Kidney epithelial cell (primary cell): Measurements from ENCODE around the gene UNCX. TPM values are rescaled to one million over a fixed set of nuclear protein-coding genes. Genes with fewer than 3 reads are reported as not detected.

ENCODE experiments used
- DNase-seq: peaks from one replicate; pipeline ENCODE4 v3.0.0-alpha.2; 2010; ENCODE audit warnings: low read depth
- H3K27me3 ChIP-seq: 2 replicates; pipeline ENCODE4 v1.6.0; 2011; ENCODE audit warnings: low read length; ENCODE audit not compliant: control insufficient read depth, insufficient read depth
- H3K36me3 ChIP-seq: 2 replicates; pipeline ENCODE4 v1.5.1; 2011; ENCODE audit warnings: low read length; ENCODE audit not compliant: control insufficient read depth, insufficient read depth
- H3K4me3 ChIP-seq: 2 replicates; pipeline ENCODE4 v1.5.1; 2011; ENCODE audit warnings: low read depth, mild to moderate bottlenecking, control low read depth, low read length
- total RNA-seq: library from RNA; depleted of rRNA; stranded (reverse); fragments of >200 nt; gene quantifications from 2 replicates; pipeline ENCODE4 v1.2.3, GENCODE V29; 2015
- TF ChIP-seq, protein P1 (sequence below): IDR thresholded peaks from 2 replicates; pipeline ENCODE4 v1.5.1; 2011; ENCODE audit warnings: mild to moderate bottlenecking, moderate library complexity, low read length, control low read depth, inconsistent platforms; ENCODE audit not compliant: insufficient read depth, poor library complexity, severe bottlenecking

UNCX gene
- total RNA-seq, 1 donor from 2014 or later = 1.6 TPM

DNA sequence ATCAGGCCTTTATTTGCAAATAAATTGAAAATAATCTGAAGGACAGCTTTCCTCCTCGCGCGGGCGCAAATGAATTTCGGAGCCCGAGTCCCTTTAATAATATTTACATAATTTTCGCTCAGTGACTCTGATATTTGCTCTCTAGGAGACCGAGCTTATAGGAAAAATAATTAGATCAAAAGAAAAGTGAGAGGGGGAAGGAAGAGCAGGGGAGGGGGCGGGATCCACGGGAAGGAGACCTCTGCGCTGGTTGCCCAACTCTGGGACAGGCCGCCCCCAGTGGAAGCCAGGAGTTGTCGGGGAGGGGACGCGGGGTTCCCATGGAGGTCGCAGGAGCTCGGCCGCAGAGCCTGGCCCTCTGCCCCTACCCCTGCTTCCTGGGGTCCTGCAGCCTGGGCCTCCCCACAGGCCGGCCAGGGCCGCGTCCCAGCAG is 5.8 kb downstream of the UNCX start:
- no peak overlapping the region for H3K4me3 ChIP-seq
- no peaks in the 10 kb centered on the region for H3K36me3 ChIP-seq
- no peak for DNase-seq
- TF ChIP-seq, protein P1, sequence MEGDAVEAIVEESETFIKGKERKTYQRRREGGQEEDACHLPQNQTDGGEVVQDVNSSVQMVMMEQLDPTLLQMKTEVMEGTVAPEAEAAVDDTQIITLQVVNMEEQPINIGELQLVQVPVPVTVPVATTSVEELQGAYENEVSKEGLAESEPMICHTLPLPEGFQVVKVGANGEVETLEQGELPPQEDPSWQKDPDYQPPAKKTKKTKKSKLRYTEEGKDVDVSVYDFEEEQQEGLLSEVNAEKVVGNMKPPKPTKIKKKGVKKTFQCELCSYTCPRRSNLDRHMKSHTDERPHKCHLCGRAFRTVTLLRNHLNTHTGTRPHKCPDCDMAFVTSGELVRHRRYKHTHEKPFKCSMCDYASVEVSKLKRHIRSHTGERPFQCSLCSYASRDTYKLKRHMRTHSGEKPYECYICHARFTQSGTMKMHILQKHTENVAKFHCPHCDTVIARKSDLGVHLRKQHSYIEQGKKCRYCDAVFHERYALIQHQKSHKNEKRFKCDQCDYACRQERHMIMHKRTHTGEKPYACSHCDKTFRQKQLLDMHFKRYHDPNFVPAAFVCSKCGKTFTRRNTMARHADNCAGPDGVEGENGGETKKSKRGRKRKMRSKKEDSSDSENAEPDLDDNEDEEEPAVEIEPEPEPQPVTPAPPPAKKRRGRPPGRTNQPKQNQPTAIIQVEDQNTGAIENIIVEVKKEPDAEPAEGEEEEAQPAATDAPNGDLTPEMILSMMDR = no peak
- H3K27me3 ChIP-seq = peaks cover 86% of the 10 kb centered on the region

GRCh38 chr7:1238931-1239802 is 6.5 kb downstream of the UNCX start:
- Histone ChIP-seq H3K36me3 (no peaks in the 10 kb centered on the region), H3K4me3 (no peak overlapping the region), H3K27me3 (peaks cover 86% of the 10 kb centered on the region)
- TF ChIP-seq, protein P1 = no peak
- no peak for DNase-seq

GRCh38 chr7:1239803-1240516 is 7.3 kb downstream of the UNCX start:
- H3K36me3 ChIP-seq = no peaks in the 10 kb centered on the region
- TF ChIP-seq, protein P1 = no peak
- H3K27me3 ChIP-seq = peaks cover 86% of the 10 kb centered on the region
- H3K4me3 ChIP-seq = no peak overlapping the region
- no peak for DNase-seq

DNA sequence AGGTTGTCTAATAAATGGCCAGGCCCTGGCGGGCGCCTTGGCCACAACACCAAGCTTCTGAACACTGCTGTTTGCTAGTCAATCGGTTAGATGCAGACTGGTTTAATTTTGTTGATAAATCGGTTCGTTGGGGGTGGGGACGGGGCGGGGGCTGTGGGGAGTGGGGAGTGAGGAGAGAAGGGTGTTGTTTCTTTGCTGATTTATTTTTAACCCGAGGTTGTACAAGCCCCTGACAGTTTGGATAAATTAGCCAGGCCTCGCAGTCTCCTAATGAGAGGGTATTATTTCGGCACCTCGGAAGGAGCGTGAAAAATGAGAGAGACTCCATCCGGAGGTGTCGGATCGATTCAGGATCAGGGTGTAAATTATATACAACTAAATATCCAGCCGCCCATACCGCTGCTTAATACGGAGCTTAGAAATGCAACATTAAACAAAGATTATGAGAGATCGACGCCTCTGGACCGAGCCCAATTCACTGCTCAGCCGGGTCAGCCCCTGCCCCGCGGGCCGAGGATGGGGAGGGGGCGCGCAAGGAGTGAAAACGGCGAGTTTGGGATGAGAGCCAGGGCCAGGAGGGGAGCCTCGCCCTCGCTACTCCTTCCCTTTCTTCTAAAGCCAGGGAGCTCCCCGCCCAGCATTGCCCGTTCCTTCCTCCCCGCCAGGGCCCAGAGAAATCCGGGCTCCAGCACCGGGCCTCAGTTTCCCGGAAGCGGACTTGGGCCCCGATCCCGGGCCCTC is 8.0 kb downstream of the UNCX start:
- no peak for DNase-seq
- peaks cover 86% of the 10 kb centered on the region for H3K27me3 ChIP-seq
- no peak overlapping the region for H3K4me3 ChIP-seq

DNA sequence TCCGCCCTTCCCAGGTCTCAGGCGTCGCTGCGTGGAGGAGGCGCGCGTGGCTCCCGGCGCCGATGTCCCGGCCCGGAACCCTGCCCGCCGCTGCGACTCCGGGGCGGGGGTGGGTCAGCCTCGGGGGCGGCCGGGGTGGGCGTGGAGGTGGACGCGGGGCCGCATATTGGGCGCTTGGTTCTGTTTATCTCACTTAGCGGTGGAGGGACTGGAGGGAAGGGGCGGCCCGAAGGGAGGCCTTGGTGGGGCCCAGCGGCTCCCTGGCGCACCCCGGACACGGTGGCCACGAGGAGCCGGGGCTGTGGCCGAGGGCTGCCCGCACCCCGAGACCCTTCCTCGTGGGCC is 8.6 kb downstream of the UNCX start:
- no peak overlapping the region for H3K4me3 ChIP-seq
- TF ChIP-seq, protein P1 = no peak
- DNase-seq = no peak
- H3K36me3 ChIP-seq = no peaks in the 10 kb centered on the region
- H3K27me3 ChIP-seq = peaks cover 87% of the 10 kb centered on the region

More for the DNA sequence above, 8.0 kb downstream of the UNCX start:
- H3K36me3 ChIP-seq = no peaks in the 10 kb centered on the region
- TF ChIP-seq, protein P1 = no peak
